CD4-positive, alpha-beta memory T cell (primary cell): ENCODE results near the gene CRY2. TPM values are rescaled to one million over a fixed set of nuclear protein-coding genes. Genes with fewer than 3 reads are reported as not detected.
"Not testable (repeated sequence)": the region's sequence is repeated elsewhere in the genome, so short reads cannot be mapped to it uniquely, and the experiment has no call there.

ENCODE experiments used
- CTCF ChIA-PET: fragments of 350-600 bp; sonication (Branson Sonifier 250); formaldehyde crosslinking; loops from one replicate; lab custom pipeline; 2021; ENCODE audit warnings: inconsistent platforms; ENCODE audit not compliant: partially characterized antibody; lab: Charles Lee
- POLR2A ChIA-PET: fragments of 350-600 bp; sonication (Branson Sonifier 250); formaldehyde crosslinking; loops from one replicate; lab custom pipeline; 2021; ENCODE audit not compliant: partially characterized antibody; lab: Charles Lee
- DNase-seq, 5 donors: peaks; one replicate each; pipeline versions ENCODE4 v3.0.0 to v3.0.0-alpha.2; 2020 to 2022; ENCODE audit warnings: mixed read lengths in 1 of 5
- H3K27ac ChIP-seq: one replicate; pipeline ENCODE4 v1.7.0; 2013; ENCODE audit warnings: low read depth, low read length
- H3K27me3 ChIP-seq: 2 replicates; pipeline ENCODE4 v1.7.0; 2013; ENCODE audit warnings: mild to moderate bottlenecking, low read length, moderate library complexity; ENCODE audit not compliant: insufficient read depth
- H3K36me3 ChIP-seq: 2 replicates; pipeline ENCODE4 v1.7.0; 2013; ENCODE audit warnings: mild to moderate bottlenecking, low read length, moderate library complexity; ENCODE audit not compliant: insufficient read depth
- H3K4me1 ChIP-seq: 2 replicates; pipeline ENCODE4 v1.7.0; 2013; ENCODE audit warnings: mild to moderate bottlenecking, low read length, moderate library complexity; ENCODE audit not compliant: insufficient read depth
- H3K4me3 ChIP-seq, 2 donors: one replicate each; pipeline ENCODE4 v1.7.0; 2013; ENCODE audit warnings: low read length in 2 of 2, mild to moderate bottlenecking in 1 of 2
- H3K9me3 ChIP-seq, 2 donors: one replicate each; pipeline ENCODE4 v1.7.0; 2013; ENCODE audit warnings: low read length in 2 of 2, control low read depth in 1 of 2; ENCODE audit not compliant: control insufficient read depth in 1 of 2
- H3K27ac Mint-ChIP-seq, 7 donors: one replicate each; pipeline ENCODE4 v1.8.0; 2020 to 2021; ENCODE audit warnings: mixed read lengths in 7 of 7, mild to moderate bottlenecking in 6 of 7, inconsistent platforms in 3 of 7, moderate library complexity in 3 of 7
- H3K27me3 Mint-ChIP-seq, 2 donors: one replicate each; pipeline ENCODE4 v1.8.0; 2020 to 2021; ENCODE audit warnings: mixed read lengths in 2 of 2
- H3K36me3 Mint-ChIP-seq, 2 donors: one replicate each; pipeline ENCODE4 v1.8.0; 2020 to 2021; ENCODE audit warnings: mixed read lengths in 2 of 2, inconsistent platforms in 1 of 2, mild to moderate bottlenecking in 1 of 2
- H3K4me1 Mint-ChIP-seq, 4 donors: one replicate each; pipeline ENCODE4 v1.8.0; 2020 to 2021; ENCODE audit warnings: mixed read lengths in 4 of 4, mild to moderate bottlenecking in 1 of 4
- H3K4me3 Mint-ChIP-seq, 8 donors: one replicate each; pipeline ENCODE4 v1.8.0; 2020 to 2021; ENCODE audit warnings: mixed read lengths in 8 of 8, mild to moderate bottlenecking in 7 of 8, moderate library complexity in 6 of 8, inconsistent platforms in 3 of 8
- H3K9me3 Mint-ChIP-seq, 8 donors: one replicate each; pipeline ENCODE4 v1.8.0; 2020 to 2021; ENCODE audit warnings: mixed read lengths in 8 of 8, mild to moderate bottlenecking in 5 of 8, inconsistent platforms in 3 of 8, moderate library complexity in 1 of 8
- intact Hi-C: fragments of 100-400 bp; cut with micrococcal nuclease; formaldehyde crosslinking; loops from one replicate; pipeline ENCODE4 v1.15.1; 2023
- polyA plus RNA-seq, 2 donors: library from polyadenylated mRNA; unstranded; fragments of 300-500 nt; fragmentation: Illumina TruSeq; gene quantifications; one replicate each; pipeline ENCODE4 v1.2.3, GENCODE V29; 2021
- total RNA-seq, 2 experiments: library from RNA; stranded (reverse); gene quantifications; one replicate each; pipeline ENCODE4 v1.2.3, GENCODE V29; 2021

The CRY2 gene
- total and polyA plus RNA-seq, 4 experiments from 2014 or later = 22.6 to 67.4 (median 47.4) TPM

DNA sequence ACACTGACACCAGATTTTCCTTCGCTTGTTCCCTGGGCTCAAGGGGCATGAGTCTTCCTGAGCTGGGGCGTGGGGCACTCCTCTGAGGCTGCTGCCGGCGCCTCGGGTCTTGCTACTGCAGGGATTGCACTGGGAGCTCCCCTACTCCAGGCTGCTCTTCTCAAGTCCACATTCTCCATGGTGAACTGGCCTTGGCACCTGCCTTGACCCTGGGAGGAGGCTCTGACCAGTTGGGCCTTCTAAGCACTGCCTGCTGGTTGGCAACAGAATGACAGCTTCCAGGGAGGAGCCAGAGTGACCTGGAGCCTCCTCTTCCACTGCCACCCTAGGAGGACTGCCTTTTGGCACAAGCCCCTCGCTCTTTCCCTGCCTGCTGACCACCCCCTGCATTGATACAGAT is 50.3 kb downstream of the CRY2 start:
- Histone ChIP-seq H3K4me3 (no peak overlapping the region), H3K9me3 (no peaks in the 10 kb centered on the region), H3K27ac (no peak overlapping the region), H3K27me3 (peaks cover 23% of the 10 kb centered on the region), H3K4me1 (peaks cover 13% of the 10 kb centered on the region), H3K36me3 (no peaks in the 10 kb centered on the region)
- peaks cover 19 to 29% of the 10 kb centered on the region in 2 donors for H3K27me3 Mint-ChIP-seq
- H3K27ac Mint-ChIP-seq = no peak overlapping the region
- ChIA-PET POLR2A (no interaction called here), CTCF (no interaction called here)
- DNase-seq = no peak
- intact Hi-C loops = no loop called here
- peaks cover 0 to 3% (median 0%) of the 10 kb centered on the region in 8 donors for H3K9me3 Mint-ChIP-seq
- peaks cover 0 to 14% (median 0%) of the 10 kb centered on the region in 4 donors for H3K4me1 Mint-ChIP-seq
- H3K36me3 Mint-ChIP-seq = no peaks in the 10 kb centered on the region
- H3K4me3 Mint-ChIP-seq = no peak overlapping the region

DNA sequence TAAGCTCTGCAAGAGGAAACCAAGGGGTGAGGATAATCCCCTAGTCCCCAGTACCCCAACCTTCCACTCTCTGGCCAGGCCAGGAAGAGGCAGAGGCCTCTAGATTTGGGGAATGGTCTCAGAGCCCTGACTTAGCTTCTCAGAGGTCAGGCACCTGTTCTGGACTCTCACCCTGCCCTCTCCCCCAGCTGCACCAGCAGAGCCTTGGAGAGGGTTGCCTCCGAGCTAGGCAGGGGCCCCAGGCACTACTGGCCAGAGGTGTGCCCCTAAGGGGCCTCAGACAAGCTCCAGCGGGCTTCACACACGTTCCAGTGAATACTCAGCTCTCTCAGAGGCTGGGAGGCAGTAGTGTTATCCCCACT is 51.8 kb downstream of the CRY2 start:
- H3K36me3 Mint-ChIP-seq = no peaks in the 10 kb centered on the region
- no peak overlapping the region for H3K27ac ChIP-seq
- intact Hi-C loops = loop anchor here (2.0 kb wide), 1 partner anchor 14 kb away; the partner anchor contains the start of gene MAPK8IP1
- peaks cover 13% of the 10 kb centered on the region for H3K4me1 ChIP-seq
- no peaks in the 10 kb centered on the region for H3K9me3 ChIP-seq
- peaks cover 0 to 14% (median 0%) of the 10 kb centered on the region in 4 donors for H3K4me1 Mint-ChIP-seq
- ChIA-PET POLR2A (interaction anchor here (1.2 kb wide), 1 partner anchor 19 kb away, joined by 3 read pairs; the partner anchor contains the start of gene PEX16), CTCF (no interaction called here)
- peaks cover 19 to 24% of the 10 kb centered on the region in 2 donors for H3K27me3 Mint-ChIP-seq
- peaks cover 0 to 3% (median 0%) of the 10 kb centered on the region in 8 donors for H3K9me3 Mint-ChIP-seq
- peak overlapping the region in 7 of 8 donors; percentile 58 to 81 (median 74) for H3K4me3 Mint-ChIP-seq
- DNase-seq = no peak
- H3K36me3 ChIP-seq = no peaks in the 10 kb centered on the region
- peak overlapping the region in 3 of 7 donors; percentile 28 to 80 (median 32) for H3K27ac Mint-ChIP-seq
- H3K27me3 ChIP-seq = peaks cover 23% of the 10 kb centered on the region
- H3K4me3 ChIP-seq = peak overlapping the region in 1 of 2 donors; percentile 32

DNA sequence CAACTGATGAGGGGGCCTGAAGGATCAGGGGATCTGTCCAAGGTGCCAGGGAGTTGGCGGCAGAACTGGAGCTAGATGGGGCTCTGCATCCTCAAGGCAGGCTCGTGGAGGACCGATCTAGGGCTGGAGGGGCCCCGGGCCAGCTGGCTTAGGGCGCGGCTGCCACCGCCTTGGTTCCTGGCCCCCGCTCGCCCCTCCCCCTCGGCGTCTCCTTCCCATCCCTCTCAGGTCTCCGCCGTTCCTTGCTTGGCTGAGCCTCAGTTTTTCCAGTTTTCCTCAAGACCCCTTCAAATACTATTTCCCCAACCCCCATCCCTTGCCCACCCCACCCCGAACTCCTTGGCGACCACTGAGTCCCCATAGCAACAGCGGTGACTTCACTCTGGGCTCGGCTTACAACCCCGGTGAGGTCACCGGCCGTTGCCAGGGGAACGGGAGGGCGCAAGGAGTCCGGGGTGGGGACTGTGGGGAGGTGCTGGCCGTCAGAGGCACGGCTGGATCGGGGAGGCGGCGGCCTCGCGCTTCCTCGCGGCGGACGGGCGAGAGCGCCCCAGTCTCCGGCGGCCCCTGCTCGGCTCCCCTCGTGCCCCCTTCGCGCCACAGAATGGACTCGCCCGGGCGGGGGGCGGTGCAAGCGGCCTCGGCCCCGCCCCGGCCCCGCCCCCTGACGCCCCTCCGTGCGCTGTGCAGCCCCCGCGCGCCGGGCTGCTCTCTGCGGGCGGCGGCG is 52.3 kb downstream of the CRY2 start:
- POLR2A ChIA-PET = interaction anchor here (1.2 kb wide), 1 partner anchor 18 kb away, joined by 3 read pairs; the partner anchor contains the start of gene PEX16
- Histone ChIP-seq H3K27ac (no peak overlapping the region), H3K27me3 (peaks cover 21% of the 10 kb centered on the region), H3K4me3 (peak overlapping the region in 1 of 2 donors; percentile 32), H3K9me3 (no peaks in the 10 kb centered on the region), H3K4me1 (peaks cover 13% of the 10 kb centered on the region), H3K36me3 (no peaks in the 10 kb centered on the region)
- peak; percentile 53 to 81 (median 59) for DNase-seq
- peaks cover 0 to 14% (median 0%) of the 10 kb centered on the region in 4 donors for H3K4me1 Mint-ChIP-seq
- H3K27ac Mint-ChIP-seq = peak overlapping the region; percentile 9 to 80 (median 32)
- H3K9me3 Mint-ChIP-seq = peaks cover 0 to 3% (median 0%) of the 10 kb centered on the region in 8 donors
- peak overlapping the region; percentile 48 to 81 (median 71) for H3K4me3 Mint-ChIP-seq
- CTCF ChIA-PET = no interaction called here
- peaks cover 19 to 20% of the 10 kb centered on the region in 2 donors for H3K27me3 Mint-ChIP-seq
- H3K36me3 Mint-ChIP-seq = no peaks in the 10 kb centered on the region
- intact Hi-C loops = loop anchor here (2.0 kb wide), 1 partner anchor 15 kb away; the partner anchor contains the start of gene MAPK8IP1

DNA sequence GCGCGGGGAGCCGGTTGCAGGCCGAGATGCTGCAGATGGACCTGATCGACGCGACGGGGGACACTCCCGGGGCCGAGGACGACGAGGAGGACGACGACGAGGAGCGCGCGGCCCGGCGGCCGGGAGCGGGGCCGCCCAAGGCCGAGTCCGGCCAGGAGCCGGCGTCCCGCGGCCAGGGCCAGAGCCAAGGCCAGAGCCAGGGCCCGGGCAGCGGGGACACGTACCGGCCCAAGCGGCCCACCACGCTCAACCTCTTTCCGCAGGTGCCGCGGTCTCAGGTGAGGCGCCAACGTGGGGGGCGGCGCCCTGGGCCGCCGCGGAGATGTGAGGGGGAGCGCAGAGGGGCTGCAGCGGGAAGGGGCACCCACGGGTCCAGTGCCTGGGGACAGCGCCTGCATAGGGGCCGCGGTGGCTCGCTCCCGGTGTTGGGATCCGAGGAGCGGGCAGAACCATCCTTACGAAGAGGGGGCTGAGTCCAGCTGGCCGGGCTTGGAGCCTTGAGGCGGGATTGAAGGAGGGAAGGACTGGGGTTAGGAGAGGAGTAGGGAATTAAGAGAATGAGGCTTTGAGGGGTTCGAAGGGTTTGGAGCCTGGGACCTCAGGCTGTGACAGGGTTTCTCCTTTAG is 53.0 kb downstream of the CRY2 start:
- H3K4me3 ChIP-seq, H3K36me3 ChIP-seq, intact Hi-C loops, H3K27ac ChIP-seq, H3K36me3 Mint-ChIP-seq, H3K9me3 ChIP-seq, H3K9me3 Mint-ChIP-seq, CTCF ChIA-PET: not testable (repeated sequence)
- H3K4me1 ChIP-seq = peaks cover 13% of the 10 kb centered on the region
- peaks cover 12 to 14% of the 10 kb centered on the region in 2 donors for H3K27me3 Mint-ChIP-seq
- DNase-seq = peak in 1 of 5 donors; percentile 17
- H3K4me1 Mint-ChIP-seq = peaks cover 0 to 14% (median 0%) of the 10 kb centered on the region in 4 donors
- peak overlapping the region in 3 of 7 donors; percentile 11 to 67 (median 37) for H3K27ac Mint-ChIP-seq
- peaks cover 17% of the 10 kb centered on the region for H3K27me3 ChIP-seq
- POLR2A ChIA-PET = interaction anchor here (0.8 to 1.5 kb wide), 2 partner anchors 17 to 29 kb away, joined by 4 to 8 read pairs; partner anchors contain the start of gene PEX16
- peak overlapping the region; percentile 21 to 71 (median 58) for H3K4me3 Mint-ChIP-seq

DNA sequence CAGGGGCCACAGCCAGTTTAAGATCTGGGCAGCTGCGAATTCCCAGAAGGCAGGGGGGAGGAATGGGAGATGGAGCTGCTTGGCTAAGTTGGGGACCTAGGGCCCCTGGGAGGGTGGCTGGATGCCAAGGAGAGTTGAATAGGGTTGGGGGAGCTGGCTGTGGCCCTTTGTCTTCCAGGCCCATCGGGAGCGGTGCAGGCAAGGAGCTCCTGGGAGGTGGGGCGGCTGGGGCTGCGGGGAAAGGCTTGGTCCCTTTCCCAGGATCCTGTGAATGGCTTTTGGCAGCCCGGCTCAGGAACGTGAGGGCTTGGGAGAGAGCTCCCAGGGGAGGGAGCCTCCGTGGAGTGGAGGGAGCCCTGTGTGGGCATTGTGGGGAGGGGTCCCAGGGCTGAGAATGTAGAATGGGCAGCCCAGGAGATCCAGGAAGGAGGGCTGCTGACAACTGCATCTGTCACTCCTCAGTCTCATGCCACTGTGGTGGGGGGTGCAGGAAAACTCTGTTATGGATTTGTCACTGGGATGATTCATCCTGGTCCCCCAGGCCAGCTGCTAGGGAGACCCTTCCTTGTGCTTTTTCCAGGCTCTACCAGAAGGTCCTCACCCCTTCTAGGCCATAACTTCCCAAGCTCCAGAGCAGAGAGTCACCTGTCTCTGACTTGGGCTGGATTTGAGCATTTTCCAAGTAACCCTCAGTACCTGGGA is 53.8 kb downstream of the CRY2 start:
- H3K9me3 ChIP-seq = no peaks in the 10 kb centered on the region
- Mint-ChIP-seq H3K4me1 (peaks cover 0 to 14% (median under 1%) of the 10 kb centered on the region in 4 donors), H3K36me3 (no peaks in the 10 kb centered on the region), H3K4me3 (peak overlapping the region in 7 of 8 donors; percentile 26 to 71 (median 60)), H3K9me3 (no peaks in the 10 kb centered on the region), H3K27ac (peak overlapping the region in 5 of 7 donors; percentile 11 to 68 (median 59)), H3K27me3 (peaks cover 12 to 14% of the 10 kb centered on the region in 2 donors)
- H3K27ac ChIP-seq = no peak overlapping the region
- H3K36me3 ChIP-seq = no peaks in the 10 kb centered on the region
- H3K4me3 ChIP-seq = no peak overlapping the region
- ChIA-PET CTCF (no interaction called here), POLR2A (interaction anchor here (0.8 to 1.5 kb wide), 2 partner anchors 16 to 29 kb away, joined by 4 to 8 read pairs; partner anchors contain the start of gene PEX16)
- DNase-seq = peak in 1 of 5 donors; percentile 24
- intact Hi-C loops = no loop called here
- peaks cover 17% of the 10 kb centered on the region for H3K27me3 ChIP-seq
- H3K4me1 ChIP-seq = peaks cover 13% of the 10 kb centered on the region

DNA sequence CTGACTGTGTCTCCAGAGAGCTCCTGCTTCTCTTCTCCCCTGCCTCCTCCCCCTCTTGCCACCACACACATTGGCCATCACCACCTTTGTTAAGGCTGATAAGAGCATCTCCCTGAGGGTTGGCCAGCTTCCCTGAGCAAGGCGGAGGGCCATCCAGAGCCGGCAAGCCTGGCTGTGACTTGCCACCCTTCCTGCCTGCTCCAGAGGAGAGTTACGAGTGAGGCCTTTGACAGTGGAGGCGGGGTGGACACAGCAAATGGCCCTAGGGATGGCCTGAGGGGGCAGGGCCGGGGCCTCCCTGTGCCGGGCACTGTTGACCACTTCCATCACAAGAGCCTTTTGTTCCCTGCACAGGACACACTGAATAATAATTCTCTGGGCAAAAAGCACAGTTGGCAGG is 54.4 kb downstream of the CRY2 start:
- Mint-ChIP-seq H3K4me3 (peak overlapping the region in 4 of 8 donors; percentile 17 to 55 (median 20)), H3K36me3 (peaks cover 0 to 2% of the 10 kb centered on the region in 2 donors), H3K4me1 (peaks cover 3 to 18% (median 5%) of the 10 kb centered on the region in 4 donors), H3K9me3 (no peaks in the 10 kb centered on the region), H3K27ac (peak overlapping the region in 1 of 7 donors; percentile 59), H3K27me3 (peaks cover 12 to 14% of the 10 kb centered on the region in 2 donors)
- no peak overlapping the region for H3K27ac ChIP-seq
- intact Hi-C loops = no loop called here
- no peaks in the 10 kb centered on the region for H3K36me3 ChIP-seq
- H3K4me3 ChIP-seq = no peak overlapping the region
- CTCF ChIA-PET = no interaction called here
- peaks cover 13% of the 10 kb centered on the region for H3K4me1 ChIP-seq
- peak in 1 of 5 donors; percentile 22 for DNase-seq
- POLR2A ChIA-PET = interaction anchor here (1.5 kb wide), 1 partner anchor 16 kb away, joined by 8 read pairs; the partner anchor contains the start of gene PEX16
- H3K27me3 ChIP-seq = peaks cover 17% of the 10 kb centered on the region
- no peaks in the 10 kb centered on the region for H3K9me3 ChIP-seq
